Spleen (tissue), 7 donors: Measurements from ENCODE around the gene PITPNB.

Experiments
- POLR2A ChIP-seq, 3 donors: fragments of 450-650 bp; IDR thresholded peaks; one replicate each; pipeline ENCODE4 v1.5.1; 2017; ENCODE audit warnings: antibody characterized with exemption in 3 of 3, mild to moderate bottlenecking in 1 of 3
- POLR2AphosphoS5 ChIP-seq, 3 donors: sonication (generic); formaldehyde crosslinking; IDR thresholded peaks; one replicate each; pipeline ENCODE4 v1.5.1; 2017; ENCODE audit warnings: antibody characterized with exemption in 3 of 3
- TF ChIP-seq, protein P1 (sequence below), 11 experiments: fragments of 200-600 bp in 7 of 11; fragments of 450-650 bp in 4 of 11; sonication (generic) in 4 of 11; IDR thresholded peaks in 8 of 11; conservative IDR thresholded peaks in 3 of 11; 1 replicate in 7 of 11; 2 replicates in 4 of 11; pipeline versions ENCODE4 v1.4.0 to v1.8.0; 2016 to 2021; ENCODE audit warnings: antibody characterized with exemption in 11 of 11, inconsistent platforms in 4 of 11, mild to moderate bottlenecking in 1 of 11
- donor health status: DM: no; HTN: no; CAD: no; lungs with moderate emphysema.
- donor health status: DM: no; HTN: no; CAD: no.
- donor health status: DM: no; HTN: no; CAD: no.

DNA sequence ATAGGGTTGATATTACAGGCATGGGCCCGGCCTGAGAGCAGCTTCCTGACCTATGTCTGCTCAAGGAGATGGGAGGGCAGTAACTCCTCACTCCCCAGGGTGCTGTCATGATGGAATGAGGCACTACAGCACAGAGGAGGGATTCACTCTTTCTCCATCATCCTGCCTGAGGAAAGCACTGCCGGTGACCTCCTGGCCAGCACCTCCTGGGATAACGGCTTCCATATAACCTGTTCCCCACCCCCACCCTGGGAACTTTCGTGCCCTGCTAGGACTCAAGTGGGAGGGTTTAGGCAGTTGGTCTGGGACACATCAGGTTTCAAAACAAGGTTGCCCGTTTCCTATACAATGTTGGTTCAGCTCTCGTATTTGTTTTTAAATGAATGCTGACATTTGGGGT is 74.8 kb downstream of the PITPNB start:
- TF ChIP-seq, protein P1, sequence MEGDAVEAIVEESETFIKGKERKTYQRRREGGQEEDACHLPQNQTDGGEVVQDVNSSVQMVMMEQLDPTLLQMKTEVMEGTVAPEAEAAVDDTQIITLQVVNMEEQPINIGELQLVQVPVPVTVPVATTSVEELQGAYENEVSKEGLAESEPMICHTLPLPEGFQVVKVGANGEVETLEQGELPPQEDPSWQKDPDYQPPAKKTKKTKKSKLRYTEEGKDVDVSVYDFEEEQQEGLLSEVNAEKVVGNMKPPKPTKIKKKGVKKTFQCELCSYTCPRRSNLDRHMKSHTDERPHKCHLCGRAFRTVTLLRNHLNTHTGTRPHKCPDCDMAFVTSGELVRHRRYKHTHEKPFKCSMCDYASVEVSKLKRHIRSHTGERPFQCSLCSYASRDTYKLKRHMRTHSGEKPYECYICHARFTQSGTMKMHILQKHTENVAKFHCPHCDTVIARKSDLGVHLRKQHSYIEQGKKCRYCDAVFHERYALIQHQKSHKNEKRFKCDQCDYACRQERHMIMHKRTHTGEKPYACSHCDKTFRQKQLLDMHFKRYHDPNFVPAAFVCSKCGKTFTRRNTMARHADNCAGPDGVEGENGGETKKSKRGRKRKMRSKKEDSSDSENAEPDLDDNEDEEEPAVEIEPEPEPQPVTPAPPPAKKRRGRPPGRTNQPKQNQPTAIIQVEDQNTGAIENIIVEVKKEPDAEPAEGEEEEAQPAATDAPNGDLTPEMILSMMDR (IDR thresholded peaks at IDR 0.05 in 8 of 11, conservative IDR thresholded peaks at IDR 0.05 in 3 of 11), result no peak
- no peak for TF ChIP-seq POLR2AphosphoS5 (IDR thresholded peaks at IDR 0.05)
- TF ChIP-seq POLR2A (IDR thresholded peaks at IDR 0.05), result no peak
